GM21576 (cell line): ENCODE data around the gene NTM.

Experiments used
- ATAC-seq: cut with Tn5 transposase; IDR thresholded peaks from one replicate; pipeline ENCODE4 v1.9.1; 2021; ENCODE audit warnings: mild to moderate bottlenecking, moderate library complexity; ENCODE audit not compliant: unreplicated experiment

NTM gene

DNA sequence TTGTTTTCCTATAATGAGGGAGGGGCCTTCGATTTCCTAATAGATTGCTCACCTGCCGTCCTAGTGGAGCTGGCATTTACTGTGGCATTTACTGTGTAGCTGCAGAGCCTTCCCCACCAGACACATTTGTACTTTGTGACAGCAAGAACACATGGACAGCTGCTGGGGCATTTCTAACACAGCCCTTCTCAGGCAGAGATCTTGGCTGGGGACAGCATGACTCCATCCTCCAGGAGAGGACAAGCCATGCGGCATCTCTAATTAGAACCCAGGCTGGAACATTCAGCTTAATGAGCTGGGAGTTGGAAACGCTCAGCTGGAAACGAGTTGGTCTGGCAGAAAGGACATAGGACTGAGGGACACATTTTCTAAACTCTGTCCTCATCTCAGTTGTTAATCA is 887.5 kb downstream of the NTM start:
- no peak for ATAC-seq

DNA sequence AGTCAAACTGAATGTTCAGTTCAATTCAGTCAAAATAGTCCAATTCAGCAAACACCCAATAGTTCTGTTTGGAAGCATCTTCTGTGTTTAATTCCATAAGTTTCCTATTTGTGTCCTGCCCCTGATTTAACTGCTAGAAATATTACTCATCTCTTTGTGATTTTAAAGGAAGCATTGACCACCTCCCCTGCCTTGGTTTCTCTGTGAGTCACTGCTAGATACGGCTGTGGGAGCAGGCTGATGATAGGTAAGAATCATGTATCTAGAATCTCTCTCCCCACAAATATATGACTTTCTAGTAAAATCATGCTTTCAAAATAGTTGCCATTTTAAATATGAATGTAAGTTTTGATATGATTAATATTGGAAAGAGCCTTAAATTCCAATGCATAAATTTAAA is 888.5 kb downstream of the NTM start:
- no peak for ATAC-seq

DNA sequence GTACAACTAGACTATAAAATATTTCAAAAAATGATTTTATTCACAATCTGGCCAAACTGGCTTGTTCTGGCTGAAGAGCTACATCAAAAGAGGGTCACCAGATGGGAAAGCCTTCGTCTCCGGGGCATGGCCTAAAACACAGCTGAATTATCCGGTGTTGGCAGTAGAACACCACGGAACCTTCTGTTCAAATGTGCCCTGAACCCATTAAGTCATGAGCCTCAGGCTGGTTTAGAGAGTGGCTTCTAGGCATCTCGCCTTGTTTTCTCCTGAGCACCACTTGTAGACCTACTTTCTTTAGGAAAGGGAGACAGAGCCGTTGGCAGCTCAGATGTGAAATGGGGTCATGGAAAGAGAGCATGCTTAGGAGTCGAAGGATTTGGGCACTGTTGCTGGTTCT is 890.2 kb downstream of the NTM start:
- no peak for ATAC-seq

DNA sequence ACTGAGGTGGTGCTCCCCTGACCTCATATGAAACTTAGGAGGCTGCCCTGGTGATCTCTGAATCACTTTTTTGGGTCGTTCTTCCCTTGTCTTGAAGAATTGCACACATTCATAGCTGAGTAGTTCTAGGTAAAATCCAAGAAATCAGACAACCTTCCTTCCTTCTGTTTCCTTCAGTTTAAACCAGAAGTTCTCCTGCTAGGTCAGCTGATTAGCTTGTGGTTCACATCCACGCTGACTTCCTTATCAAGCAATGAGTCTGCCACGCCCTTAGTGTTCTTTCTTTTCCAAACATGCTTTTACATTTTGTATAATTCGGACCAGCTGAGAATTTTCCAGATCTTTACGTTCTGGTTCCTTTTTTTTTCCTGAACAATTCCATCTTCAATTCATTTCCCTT is 892.8 kb downstream of the NTM start:
- ATAC-seq: no peak

DNA sequence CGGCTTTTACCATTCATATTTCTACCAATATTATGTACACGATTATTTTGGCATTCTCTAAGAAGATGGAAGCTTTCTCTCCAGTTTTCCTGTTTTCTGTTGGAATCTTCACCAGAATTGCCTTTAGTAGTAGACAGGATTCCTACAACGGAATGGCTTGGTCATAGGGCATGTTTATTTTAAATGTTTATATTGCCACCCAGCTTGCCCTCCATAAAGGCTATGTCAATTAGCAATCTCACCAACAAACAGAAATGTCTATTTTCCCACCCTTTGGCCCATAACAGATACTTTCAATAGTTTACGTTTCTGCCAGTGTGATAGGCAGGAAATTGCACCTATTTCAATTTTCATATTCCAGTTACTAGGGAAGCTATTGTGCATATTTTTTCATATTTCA is 893.5 kb downstream of the NTM start:
- ATAC-seq: no peak

DNA sequence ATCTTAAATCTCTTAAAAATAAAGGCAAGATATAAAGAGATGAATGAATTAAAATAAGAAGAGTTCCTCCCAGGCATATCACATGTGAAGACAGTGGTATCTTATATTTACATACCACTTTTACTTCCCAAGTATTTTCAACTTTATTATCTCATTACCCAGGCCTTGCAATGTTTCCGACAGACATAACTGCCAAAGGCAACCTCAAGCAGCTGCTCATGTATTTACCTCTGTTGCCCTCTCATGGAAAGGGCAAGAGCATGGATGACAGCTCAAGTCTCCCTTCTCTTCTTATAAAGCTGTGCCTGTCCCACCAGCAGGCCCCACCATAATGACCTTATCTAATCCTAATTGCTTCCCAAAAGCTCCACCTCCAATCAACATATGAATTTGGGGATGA is 894.2 kb downstream of the NTM start:
- ATAC-seq: no peak

DNA sequence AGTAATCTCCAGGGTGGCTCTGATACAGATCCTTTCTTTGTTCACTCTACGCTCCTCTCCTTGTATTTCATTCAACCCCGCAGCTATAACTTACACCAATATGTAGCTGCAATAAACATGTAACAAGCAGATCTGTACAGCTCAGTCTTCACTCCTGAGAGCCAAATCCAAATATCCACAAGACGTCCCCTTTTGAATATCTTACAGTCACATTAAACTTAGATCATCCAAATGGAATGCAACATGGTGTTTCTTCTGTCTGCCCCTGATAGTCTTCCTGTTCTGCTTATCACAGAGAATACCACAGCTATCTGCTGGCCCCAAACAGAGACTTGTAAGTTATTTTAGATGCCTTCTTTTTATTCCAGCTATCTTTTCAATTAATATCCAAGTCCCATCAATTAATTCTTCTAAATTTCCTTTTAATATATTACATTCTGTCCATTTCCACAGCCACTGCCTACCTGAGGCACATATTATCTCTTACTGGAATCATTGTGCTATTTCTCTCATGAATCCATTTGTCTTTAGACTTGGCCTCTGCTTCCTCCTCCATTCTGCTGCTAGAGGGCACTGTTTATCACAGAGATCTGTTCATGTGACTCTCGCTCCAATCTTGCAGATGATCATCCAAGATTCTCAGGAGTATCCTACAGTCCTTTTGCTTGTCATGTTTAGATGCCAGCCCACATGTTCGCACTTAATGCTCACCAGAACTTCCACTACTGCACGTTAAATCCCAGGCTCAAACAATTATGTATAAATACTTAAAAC is 908.6 kb downstream of the NTM start:
- no peak for ATAC-seq

DNA sequence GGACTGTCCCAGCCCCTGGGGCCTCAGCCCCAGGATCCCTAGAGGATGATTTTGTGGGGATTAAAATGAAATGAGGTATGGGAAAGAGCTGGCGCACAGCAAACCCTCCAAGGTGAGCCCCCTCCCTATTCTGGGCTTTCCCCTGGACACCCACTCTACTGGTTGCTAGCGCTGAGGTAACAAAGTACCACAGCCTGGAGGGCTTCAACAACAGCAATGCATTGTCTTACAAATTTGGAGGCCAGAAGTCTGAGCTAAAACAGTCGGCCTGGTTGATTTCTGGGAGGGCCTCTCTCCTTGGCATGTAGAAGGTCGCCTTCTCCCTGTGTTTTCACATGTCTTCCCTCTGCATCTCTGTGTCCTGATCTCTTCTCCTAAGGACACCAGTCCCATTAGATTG is 913.6 kb downstream of the NTM start:
- no peak for ATAC-seq

DNA sequence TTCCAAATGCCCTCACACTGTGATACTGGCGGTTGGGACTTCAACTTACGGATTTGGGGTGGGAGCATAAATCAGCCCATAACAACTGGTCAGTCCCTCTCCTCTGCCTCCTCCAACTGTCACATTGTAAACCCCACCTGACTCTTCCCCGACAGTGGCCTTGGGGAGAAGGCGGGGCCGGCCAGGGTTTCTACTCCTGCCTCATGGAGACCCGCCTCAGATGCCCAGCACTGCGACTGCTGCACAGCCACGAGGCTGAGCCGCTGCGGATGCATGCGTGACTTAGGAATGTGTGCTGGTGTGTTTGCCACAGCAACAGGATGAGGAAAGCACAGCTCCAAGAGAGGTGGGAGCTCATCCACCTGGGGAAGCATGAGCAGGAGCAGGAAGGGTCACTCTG is 914.2 kb downstream of the NTM start:
- ATAC-seq: no peak

DNA sequence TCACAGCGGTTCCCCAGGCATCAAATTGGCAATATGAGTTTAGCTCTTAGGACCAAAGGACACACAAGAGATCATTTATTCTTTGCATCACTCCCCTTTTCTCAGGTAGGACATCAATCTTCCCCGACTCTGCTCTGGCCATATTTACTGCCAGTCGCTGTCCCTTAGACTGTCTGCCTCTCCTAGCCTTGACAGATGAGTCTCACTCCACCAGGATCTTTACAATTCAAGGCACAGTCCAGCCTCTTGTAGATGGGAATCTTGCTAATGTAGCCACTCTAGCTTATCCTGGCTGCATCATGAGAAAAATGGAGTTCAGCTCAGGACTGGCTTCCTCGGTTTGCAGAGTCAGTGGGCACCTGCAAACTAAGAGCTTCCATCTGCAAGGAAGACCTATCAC is 915.2 kb downstream of the NTM start:
- ATAC-seq: no peak

DNA sequence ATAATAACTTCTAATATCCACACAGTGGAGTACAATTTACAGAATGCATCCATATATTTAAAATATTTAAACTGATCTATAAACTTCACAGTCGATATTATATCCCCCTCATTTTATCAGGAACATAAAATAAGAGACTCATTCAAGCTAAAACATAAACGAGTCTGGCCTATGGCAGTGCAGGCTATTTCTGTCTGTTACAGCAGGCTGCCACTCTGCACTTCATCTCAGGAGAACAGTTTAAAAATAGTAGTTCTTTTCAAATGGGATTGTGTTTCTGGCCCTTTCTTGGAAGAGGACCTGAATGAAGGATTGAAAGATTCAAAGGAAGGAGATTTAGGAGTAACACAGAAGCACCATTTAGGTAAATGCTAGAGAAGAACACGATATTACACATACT is 915.7 kb downstream of the NTM start:
- ATAC-seq: no peak

DNA sequence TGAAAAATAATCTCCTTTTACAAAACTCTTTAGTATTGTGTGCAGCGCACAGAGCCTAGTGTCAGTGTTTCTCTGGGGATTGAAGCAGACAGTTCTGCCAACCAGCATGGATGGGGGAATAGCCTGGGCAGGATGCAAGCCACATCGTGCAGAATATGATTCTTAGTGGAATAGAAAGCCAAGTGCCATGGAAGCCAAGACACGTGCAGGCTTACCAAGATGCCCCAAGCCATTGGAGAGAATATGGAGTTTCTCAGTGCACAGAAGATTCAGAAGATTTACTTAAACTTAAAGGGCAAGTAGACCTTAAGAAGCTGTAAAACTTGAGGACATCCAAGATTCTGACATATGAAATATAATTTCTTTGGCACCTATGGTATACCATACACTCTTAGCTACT is 917.6 kb downstream of the NTM start:
- ATAC-seq: no peak

DNA sequence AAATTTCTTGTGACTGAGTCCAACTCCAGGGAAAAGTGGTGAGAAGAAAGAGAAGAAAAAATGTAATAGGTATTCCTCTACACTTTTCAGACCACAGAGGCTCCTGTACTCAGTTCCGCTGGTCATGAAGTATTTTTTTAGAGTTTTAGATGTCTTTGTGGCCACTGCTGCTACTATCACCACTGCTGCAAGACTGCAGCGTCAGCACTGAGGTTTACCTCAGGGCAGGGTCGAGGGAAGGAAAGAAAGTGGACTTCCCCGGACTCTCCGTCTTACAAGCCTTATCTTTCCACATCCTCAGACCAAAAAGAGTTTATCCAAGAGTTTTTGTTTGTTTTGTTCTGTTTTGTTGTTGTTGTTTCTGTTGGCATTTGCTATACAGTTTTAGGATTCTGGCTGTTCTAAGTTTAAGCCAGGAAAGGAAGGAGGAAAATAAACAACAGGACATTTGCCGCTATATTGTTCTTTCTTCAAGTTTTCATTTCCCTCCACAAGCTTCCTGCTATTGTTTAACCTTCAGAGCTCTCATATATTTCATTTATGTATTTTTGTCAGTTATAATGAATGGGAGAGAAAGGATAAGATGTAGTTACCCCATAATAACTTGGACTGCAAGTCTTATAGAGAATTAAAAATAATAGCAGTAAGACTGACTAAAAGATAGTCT is 919.3 kb downstream of the NTM start:
- ATAC-seq: no peak

DNA sequence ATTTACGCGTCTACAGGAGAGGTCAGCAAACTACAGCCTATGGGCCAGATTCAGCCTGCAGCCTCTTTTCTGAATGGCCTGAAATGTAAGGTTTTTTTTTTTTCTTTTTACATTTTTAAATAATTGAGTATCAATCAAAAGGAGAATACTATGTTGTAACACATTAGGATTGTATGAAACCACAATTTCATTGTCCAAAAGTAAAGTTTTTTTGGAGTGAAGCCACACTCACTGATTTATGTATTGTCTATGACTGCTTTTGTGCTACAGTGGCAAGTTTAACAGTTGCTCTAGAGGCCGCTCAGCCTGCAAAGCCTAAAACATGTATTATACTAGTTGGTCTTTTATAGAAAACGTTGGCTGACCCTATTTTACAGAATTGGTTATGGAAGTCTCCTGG is 923.2 kb downstream of the NTM start:
- ATAC-seq: no peak

DNA sequence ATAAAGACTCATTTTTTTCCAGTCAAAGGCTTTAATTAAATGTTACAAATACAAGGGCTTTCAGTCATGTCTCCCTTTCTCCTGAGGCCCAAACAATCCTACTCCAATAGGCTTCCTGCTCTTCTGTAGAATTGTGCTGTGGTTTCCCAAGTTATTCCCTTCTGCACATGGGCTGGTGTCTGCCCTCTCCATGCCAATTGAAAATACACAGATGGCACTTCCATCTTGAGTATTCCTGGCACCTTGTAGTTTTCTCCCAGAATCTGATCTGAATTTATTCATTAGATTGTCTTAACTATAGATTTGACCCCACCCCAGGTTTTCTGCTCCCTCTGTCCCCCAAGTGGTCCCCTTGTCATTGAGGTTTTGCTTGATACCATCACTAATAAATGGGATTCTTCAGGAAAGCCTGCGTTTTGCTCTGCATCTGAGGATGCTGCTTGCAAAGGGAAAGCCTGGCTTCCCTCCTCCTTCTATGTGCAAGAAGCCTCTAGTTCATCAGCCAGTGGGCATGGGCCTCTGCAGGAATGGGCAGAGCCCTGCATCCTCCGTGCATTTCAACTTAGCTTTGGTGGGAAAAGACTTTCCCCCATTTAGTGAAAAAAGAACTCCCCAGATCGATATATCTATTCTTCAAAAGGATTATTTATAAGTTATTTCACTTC is 926.7 kb downstream of the NTM start:
- no peak for ATAC-seq

DNA sequence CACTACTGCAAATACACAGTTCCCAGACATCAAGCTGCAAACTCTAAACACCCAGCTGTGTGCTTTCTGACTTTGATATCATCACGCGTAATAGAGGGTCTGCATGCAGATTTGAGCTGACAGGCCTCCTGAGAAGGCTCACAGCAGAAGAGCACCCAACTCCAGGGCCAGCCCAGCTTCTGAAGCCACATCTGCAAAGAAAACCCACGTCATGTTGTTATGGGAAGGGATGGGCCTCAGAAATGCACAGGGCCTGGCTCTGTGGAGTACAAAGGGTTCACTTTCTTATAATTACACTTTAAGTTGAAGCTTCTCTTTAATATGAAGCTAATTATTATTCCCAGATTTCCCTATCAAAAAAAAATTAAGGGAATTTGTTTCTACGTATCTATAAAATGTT is 927.9 kb downstream of the NTM start:
- no peak for ATAC-seq

DNA sequence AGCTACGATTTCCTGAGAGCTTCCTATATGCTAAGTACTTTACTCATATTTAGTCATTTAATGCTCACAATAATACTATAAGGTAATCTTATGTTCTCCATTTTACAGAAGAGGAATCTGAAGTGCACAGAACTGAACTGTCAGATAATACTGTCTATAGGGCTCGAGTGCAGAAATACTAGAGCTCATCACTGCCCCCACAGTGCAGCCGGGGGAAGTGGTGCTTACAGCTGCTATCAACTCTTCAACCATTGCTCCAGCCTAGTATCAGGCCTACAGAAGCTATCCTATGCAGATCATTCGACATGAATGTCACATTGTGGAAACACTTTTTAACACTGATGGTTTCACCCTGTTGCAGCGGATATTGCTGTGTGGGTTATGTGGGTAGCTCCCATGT is 929.9 kb downstream of the NTM start:
- ATAC-seq: no peak

DNA sequence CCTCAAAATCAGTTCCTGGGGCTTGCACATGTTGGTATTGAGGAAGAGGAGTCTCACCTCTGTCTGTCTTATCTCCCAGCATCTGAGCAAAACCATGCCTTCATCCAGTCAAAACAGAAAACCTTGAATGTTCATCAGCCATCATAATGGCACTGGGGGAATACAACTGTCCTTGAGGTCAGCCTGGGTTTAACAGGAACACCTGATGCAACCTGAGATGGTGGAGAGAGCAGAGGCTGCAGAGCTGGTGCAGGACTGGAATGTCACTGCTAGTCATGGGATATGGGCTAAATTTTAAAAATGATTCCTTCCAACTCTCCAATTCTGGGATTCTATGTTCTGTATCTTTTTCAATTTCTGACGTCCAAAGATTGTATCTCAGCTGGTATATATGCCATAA is 931.0 kb downstream of the NTM start:
- ATAC-seq: no peak

DNA sequence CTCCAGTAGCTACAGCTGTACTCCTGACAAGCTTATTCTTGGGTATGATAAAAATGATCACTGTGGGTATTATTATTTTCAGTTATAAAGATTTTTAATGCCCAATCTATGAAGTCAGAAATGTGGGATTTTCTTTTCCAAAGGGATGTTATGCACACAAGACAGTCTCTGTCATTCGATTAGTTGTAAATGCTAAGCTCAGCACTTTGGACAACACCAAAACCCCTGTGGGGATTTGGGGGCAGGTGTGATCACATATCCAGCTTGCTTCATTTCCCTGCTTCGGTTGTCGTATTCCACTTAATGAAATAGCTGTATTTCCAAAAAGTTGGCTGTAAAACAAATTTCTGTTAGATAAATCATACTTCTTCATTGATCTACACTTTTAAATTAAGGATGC is 931.5 kb downstream of the NTM start:
- no peak for ATAC-seq

DNA sequence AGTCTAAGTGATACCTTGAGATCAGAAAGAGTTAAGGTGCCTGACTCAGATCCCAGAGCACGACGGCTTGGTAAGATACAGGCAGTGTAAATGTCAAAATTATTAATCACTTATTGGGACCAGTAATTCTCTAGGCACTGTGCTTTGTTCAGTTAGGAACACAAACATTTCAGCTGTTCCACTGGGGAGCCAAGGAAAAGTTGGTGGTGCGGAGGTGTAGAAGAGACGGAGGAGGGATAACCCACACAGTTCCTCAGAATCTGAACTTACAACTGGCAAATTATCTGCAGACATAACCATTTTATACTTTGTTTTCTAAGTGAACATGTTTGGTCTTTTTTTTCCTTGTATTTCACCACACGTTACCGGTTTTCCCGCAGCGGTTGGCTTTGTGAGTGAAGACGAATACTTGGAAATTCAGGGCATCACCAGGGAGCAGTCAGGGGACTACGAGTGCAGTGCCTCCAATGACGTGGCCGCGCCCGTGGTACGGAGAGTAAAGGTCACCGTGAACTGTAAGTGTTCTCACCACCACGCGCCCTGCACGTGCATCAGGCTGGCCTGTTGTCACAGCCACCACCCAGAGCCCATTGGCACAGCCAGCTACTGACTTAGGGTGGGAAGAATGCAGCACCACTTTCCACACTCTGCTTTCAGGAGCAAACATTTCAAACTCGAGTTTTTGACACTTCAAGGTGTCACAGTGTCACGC is 937.0 kb downstream of the NTM start:
- no peak for ATAC-seq
